Cortex of kidney (tissue), 1 donor: ENCODE data around the gene AXIN2.

Experiments
- DNase-seq: peaks from one replicate; lab custom pipeline; 2025; lab: John Stamatoyannopoulos, UW

The AXIN2 gene

DNA sequence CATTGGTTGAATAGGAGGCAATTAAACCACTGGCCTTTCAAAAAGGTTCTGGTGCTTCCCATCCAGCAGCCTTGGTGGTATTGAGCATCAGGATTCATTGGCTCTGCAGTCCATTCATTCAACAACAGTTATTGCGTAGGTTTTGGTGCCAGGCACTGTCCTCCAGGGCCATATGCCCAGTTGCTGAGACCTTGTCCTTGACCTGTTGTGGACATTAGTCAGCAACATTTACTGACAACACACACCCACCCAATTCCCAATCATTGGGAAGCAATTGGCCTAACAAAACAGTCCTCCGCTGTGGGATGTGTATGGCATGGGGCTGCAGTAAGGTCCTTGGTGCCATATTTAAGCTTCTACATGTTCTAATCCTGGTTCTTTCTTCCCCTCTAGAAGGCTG is 82.2 kb downstream of the AXIN2 start:
- no peak for DNase-seq
